ENCODE results near the gene BICRA. TPM values are rescaled to one million over a fixed set of nuclear protein-coding genes. Genes with fewer than 3 reads are reported as not detected.

Gene BICRA
- total and polyA plus RNA-seq, 9 of the 15 experiments (the other 6 are each of a cell fraction or from before 2014, with no cell fraction given): 0.01 to 8.8 (median 1.2) TPM

GRCh38 chr19:47745010-47745901, 136.3 kb downstream of the BICRA start, which contains the start of gene NOP53 (continued):
- TF ChIP-seq ZHX1 (conservative IDR thresholded peaks at IDR 0.05; ENCODE audit: low read length) (peak; percentile 80), RBFOX2 (IDR thresholded peaks at IDR 0.05; ENCODE audit: low read depth, low read length) (peak; percentile 98), ILF3 (IDR thresholded peaks at IDR 0.05; ENCODE audit: borderline replicate concordance) (no peak), CREB3L1 (IDR thresholded peaks at IDR 0.05; ENCODE audit: borderline replicate concordance, low read depth) (peak; percentile 73), SRSF7 (optimal IDR thresholded peaks at IDR 0.05; ENCODE audit: low read depth, low read length) (no peak), CREB1 (IDR thresholded peaks at IDR 0.05) (peak; percentile 83), CREB1 (CRISPR knock-in tag; IDR thresholded peaks at IDR 0.05) (peak; percentile 91), IRF9 (tag; IDR thresholded peaks at IDR 0.05) (no peak), MXI1 (IDR thresholded peaks at IDR 0.05; ENCODE audit: low read depth, low read length) (no peak), ZNF12 (CRISPR knock-in tag; IDR thresholded peaks at IDR 0.05) (no peak), ZNF408 (CRISPR knock-in tag; IDR thresholded peaks at IDR 0.05; ENCODE audit: low read depth) (no peak), BMI1 (IDR thresholded peaks at IDR 0.05; ENCODE audit: low read length) (no peak), THRA (IDR thresholded peaks at IDR 0.05) (no peak), HNRNPL (IDR thresholded peaks at IDR 0.05; ENCODE audit: low read depth, low read length) (no peak), SREBF1 (IDR thresholded peaks at IDR 0.05; ENCODE audit: borderline replicate concordance, low read depth, low read length) (no peak), ETS2 (tag; IDR thresholded peaks at IDR 0.05; ENCODE audit: borderline replicate concordance, poor library complexity, severe bottlenecking) (no peak), SOX6 (IDR thresholded peaks at IDR 0.05) (peak; percentile 34; the same call in 1 of the 2 replicates), BDP1 (IDR thresholded peaks at IDR 0.05; ENCODE audit: insufficient read depth, insufficient read length) (no peak), RAD21 (CRISPR knock-in tag; conservative IDR thresholded peaks at IDR 0.05 in 1 of 2, IDR thresholded peaks at IDR 0.05 in 1 of 2) (no peak), FOS (IDR thresholded peaks at IDR 0.05; ENCODE audit: extremely low read depth, insufficient read length) (no peak), SMARCE1 (IDR thresholded peaks at IDR 0.05) (no peak), ZNF133 (CRISPR knock-in tag; IDR thresholded peaks at IDR 0.05) (no peak)

All from K562 (cell line).